Frontal cortex (tissue), 4 donors: Measurements from ENCODE around the gene PCSK2. TPM values are rescaled to one million over a fixed set of nuclear protein-coding genes. Genes with fewer than 3 reads are reported as not detected.

Experiments used
- DNase-seq, 2 donors: peaks; one replicate each; pipeline ENCODE4 v3.0.0; 2012; ENCODE audit warnings: low spot score in 2 of 2
- FAIRE-seq: peaks from 2 replicates; lab custom pipeline; 2012; peaks lifted over from hg19 to GRCh38; lab: Jason Lieb, UNC
- total RNA-seq: library from RNA; depleted of rRNA; stranded (reverse); fragments of >200 nt; gene quantifications from one replicate; pipeline ENCODE4 v1.2.3, GENCODE V29; 2014
- donor health status: control.
- donor health status: control.
- donor health status: control.

PCSK2 gene
- total RNA-seq, 1 donor from 2014 or later, result 15.9 TPM

GRCh38 chr20:17380801-17381200 lies 154.0 kb downstream of the PCSK2 start:
- DNase-seq, result no peak
- FAIRE-seq, result no peak

- DNase-seq (no peak), FAIRE-seq (no peak)
Measured at GRCh38 chr20:17381724-17382123, 154.9 kb downstream of the PCSK2 start.

GRCh38 chr20:17385798-17386197 lies 159.0 kb downstream of the PCSK2 start:
- no peak for DNase-seq
- FAIRE-seq, result no peak

GRCh38 chr20:17390655-17391054 lies 163.8 kb downstream of the PCSK2 start:
- FAIRE-seq, result no peak
- no peak for DNase-seq

GRCh38 chr20:17391127-17391771 lies 164.4 kb downstream of the PCSK2 start:
- FAIRE-seq (no peak), DNase-seq (no peak)

- FAIRE-seq (no peak), DNase-seq (no peak)
Measured at GRCh38 chr20:17394411-17394810, 167.6 kb downstream of the PCSK2 start.

- no peak for FAIRE-seq
- DNase-seq, result no peak
Measured at GRCh38 chr20:17395729-17396128, 168.9 kb downstream of the PCSK2 start.

- DNase-seq, result no peak
- no peak for FAIRE-seq
Measured at GRCh38 chr20:17399303-17399985, 172.6 kb downstream of the PCSK2 start.

GRCh38 chr20:17403461-17403860 lies 176.6 kb downstream of the PCSK2 start:
- FAIRE-seq (no peak), DNase-seq (no peak)

GRCh38 chr20:17406051-17406590 lies 179.3 kb downstream of the PCSK2 start:
- DNase-seq (no peak), FAIRE-seq (no peak)

GRCh38 chr20:17407550-17407949 lies 180.7 kb downstream of the PCSK2 start:
- FAIRE-seq (no peak), DNase-seq (no peak)

- DNase-seq (no peak), FAIRE-seq (no peak)
Measured at GRCh38 chr20:17417225-17417624, 190.4 kb downstream of the PCSK2 start.

GRCh38 chr20:17418737-17419136 lies 191.9 kb downstream of the PCSK2 start:
- FAIRE-seq, result no peak
- DNase-seq, result no peak

- FAIRE-seq (no peak), DNase-seq (no peak)
Measured at GRCh38 chr20:17419479-17420041, 192.7 kb downstream of the PCSK2 start.

- DNase-seq (no peak), FAIRE-seq (no peak)
Measured at GRCh38 chr20:17421493-17421892, 194.7 kb downstream of the PCSK2 start.

- FAIRE-seq, result no peak
- no peak for DNase-seq
Measured at GRCh38 chr20:17423782-17424181, 196.9 kb downstream of the PCSK2 start.

- no peak for FAIRE-seq
Measured at GRCh38 chr20:17427638-17428037, 200.8 kb downstream of the PCSK2 start.

GRCh38 chr20:17430125-17430950 lies 203.5 kb downstream of the PCSK2 start:
- no peak for FAIRE-seq
- no peak for DNase-seq

More at GRCh38 chr20:17427638-17428037, 200.8 kb downstream of the PCSK2 start:
- no peak for DNase-seq

- FAIRE-seq, result no peak
Measured at GRCh38 chr20:17431621-17432364, 205.0 kb downstream of the PCSK2 start.

GRCh38 chr20:17436664-17437063 lies 209.8 kb downstream of the PCSK2 start:
- FAIRE-seq, result no peak
- no peak for DNase-seq

More at GRCh38 chr20:17431621-17432364, 205.0 kb downstream of the PCSK2 start:
- DNase-seq, result peak in 1 of 2 donors; percentile 42
